HG02623 (cell line): ENCODE data around the gene MRPL47.
"Not testable (repeated sequence)": the region's sequence is repeated elsewhere in the genome, so short reads cannot be mapped to it uniquely, and the experiment has no call there.

Source experiments
- ATAC-seq: cut with Tn5 transposase; IDR thresholded peaks from one replicate; pipeline ENCODE4 v1.9.1; 2021; ENCODE audit warnings: moderate library complexity; ENCODE audit not compliant: unreplicated experiment

The MRPL47 gene

DNA sequence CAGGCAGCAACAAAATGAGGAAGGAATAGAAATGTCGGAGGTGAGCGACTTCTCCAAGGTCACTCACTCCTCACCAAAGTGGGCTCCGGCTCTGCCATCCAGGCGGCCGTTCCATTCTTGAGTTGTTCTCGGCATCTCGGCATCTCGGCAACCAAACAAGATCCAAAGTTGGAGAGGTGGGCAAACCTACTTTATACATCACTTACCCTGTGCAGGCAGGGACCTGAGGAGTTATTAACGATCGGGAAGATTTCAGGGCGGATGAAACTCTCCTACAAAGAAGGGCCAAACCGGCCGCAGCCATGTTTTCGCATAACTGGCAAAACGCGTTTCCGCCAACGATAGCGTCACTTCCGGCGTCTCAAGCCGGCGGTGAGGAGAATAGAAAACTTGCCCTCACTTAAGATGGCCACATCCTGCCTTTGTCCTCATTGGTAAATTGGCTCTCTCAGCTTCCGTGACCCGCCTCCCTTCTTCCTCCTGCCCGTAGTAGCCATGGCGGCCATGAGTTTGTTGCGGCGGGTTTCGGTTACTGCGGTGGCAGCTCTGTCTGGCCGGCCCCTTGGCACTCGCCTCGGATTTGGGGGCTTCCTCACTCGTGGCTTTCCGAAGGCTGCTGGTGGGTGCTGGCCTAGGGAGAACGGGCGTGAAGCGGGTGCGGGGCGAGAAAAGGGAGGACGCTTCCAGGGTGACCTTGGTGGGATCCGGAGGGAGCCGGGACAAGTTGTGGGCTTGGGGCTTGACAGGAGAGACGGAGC, at the start of gene MRPL47, which contains the start of gene NDUFB5:
MRPL47 (minus strand) TSS at position 318 of the 758 bp plus-strand sequence; CDS start at position 304, 14 bp downstream.
NDUFB5 (plus strand) TSS at position 474 of the 758 bp plus-strand sequence; CDS start at position 496, 22 bp downstream.
- peak; percentile 97 for ATAC-seq

- peak; percentile 62 for ATAC-seq
These were observed 48.8 kb upstream of the MRPL47 start for GRCh38 chr3:179653096-179653797.

- ATAC-seq = peak; percentile 64
These were observed 48.1 kb upstream of the MRPL47 start, which contains the start of gene USP13 for GRCh38 chr3:179652447-179653095. TSS of gene USP13 (plus strand) at chr3:179653040. CDS start at chr3:179653226, 186 bp downstream.

- ATAC-seq = no peak
These were observed 47.4 kb upstream of the MRPL47 start for GRCh38 chr3:179651687-179652446.

GRCh38 chr3:179646177-179646576, 41.7 kb upstream of the MRPL47 start:
- ATAC-seq = no peak

GRCh38 chr3:179643837-179644236, 39.4 kb upstream of the MRPL47 start:
- not testable (repeated sequence) for ATAC-seq

DNA sequence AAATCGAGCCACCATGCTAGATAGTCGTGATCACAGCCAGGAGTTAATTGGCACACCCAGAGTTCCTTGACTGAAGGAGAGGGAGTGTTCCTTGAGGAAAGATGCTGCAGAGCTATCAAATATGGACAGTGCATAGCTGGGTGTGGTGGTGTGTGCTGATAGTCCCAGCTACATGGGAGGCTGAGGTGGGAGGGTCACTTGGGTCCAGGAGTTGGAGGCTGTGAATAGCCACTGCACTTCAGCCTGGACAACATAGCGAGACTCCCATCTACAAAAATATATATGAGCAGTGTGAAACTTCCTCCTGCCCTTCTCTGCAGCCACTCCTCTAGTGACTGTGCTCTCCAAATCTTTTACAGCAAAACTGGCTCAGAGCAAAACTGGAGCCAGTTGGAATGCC, 38.4 kb upstream of the MRPL47 start:
- no peak for ATAC-seq

GRCh38 chr3:179640469-179640868, 36.0 kb upstream of the MRPL47 start:
- no peak for ATAC-seq

DNA sequence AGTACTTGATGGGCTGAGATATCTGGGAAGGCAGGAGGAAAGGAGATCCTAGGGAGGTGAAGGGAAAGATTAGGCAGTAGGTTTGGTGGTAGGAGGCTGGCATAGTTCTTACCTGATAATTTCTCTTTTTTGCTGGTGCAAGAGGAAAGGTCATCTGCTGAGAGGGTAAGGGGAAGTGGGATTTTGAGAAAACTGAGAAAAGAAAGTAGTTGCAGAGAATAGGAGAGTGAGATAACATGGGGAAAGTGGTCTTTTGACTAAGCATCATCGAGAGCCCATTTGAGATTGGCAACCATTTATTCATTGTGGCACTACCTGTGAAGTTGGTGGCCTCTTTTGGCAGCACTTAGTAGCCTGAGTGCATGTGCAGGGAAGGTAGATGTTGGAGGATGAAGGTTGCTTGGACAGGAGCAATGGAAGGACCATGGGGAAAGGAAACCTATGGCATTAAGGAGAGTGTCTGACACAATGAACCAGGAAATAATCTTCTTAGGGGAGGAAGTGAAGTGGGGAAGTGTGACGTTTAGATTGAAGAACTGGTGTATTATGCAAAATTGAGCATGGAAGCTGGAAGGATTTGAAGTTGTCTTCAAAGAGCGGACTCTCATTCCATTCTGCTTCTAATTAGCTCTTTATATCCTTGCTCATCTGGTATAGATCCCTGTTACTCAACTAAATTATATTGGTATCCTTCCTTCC, 26.5 kb upstream of the MRPL47 start:
- no peak for ATAC-seq

GRCh38 chr3:179624451-179624850, 20.0 kb upstream of the MRPL47 start:
- no peak for ATAC-seq

DNA sequence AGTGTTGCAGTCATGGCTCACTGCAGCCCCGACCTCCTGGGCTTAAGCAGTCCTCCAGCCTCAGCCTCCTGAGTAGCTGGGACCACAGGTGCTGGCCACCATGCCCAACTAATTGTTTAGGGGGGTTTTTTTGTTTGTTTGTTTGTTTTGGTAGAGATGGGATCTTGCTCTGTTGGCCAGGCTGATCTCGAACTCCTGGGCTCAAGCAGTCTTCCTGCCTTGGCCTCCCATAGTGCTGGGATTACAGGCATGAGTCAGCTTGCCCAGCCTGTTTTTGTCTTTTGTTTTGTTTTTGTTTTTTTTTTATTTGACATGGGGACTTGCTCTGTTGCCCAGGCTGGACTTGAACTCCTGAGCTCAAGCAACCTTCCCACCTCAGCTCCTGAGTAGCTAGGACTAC, 17.6 kb upstream of the MRPL47 start:
- no peak for ATAC-seq

DNA sequence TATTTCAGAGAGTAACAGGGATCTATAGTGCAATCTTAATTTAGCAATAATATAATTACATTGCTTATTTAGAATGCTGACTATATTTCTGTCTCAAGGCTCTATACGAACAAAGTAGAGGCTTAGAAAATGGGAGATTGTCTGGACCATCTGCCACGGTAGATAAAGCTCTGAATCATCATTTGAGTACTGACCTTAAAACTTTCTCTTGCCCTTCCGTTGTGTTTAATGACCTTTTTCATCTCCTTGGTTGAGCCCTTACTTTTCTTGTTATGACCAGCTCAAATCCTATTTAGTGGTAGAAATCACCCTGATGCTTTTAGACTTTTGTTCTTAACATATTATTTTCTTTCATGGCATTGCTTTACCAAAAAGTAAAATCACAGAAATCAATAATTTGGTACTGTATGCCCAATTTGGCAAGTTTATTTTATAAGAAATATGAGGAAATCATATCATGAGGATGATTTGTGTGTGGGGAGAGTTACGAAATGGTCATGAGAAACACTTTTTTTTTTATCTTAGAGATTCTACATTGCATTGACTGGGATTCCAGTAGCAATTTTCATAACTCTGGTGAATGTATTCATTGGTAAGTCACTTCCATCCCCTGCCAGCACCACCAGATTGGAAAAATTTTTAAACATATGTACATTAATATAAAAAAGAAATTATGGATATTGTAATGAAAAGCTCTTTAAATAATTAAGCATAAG, 11.2 kb upstream of the MRPL47 start:
- ATAC-seq = no peak

GRCh38 chr3:179613807-179614206, 9.4 kb upstream of the MRPL47 start:
- no peak for ATAC-seq

- no peak for ATAC-seq
These were observed 5.6 kb upstream of the MRPL47 start for GRCh38 chr3:179610066-179610465.

DNA sequence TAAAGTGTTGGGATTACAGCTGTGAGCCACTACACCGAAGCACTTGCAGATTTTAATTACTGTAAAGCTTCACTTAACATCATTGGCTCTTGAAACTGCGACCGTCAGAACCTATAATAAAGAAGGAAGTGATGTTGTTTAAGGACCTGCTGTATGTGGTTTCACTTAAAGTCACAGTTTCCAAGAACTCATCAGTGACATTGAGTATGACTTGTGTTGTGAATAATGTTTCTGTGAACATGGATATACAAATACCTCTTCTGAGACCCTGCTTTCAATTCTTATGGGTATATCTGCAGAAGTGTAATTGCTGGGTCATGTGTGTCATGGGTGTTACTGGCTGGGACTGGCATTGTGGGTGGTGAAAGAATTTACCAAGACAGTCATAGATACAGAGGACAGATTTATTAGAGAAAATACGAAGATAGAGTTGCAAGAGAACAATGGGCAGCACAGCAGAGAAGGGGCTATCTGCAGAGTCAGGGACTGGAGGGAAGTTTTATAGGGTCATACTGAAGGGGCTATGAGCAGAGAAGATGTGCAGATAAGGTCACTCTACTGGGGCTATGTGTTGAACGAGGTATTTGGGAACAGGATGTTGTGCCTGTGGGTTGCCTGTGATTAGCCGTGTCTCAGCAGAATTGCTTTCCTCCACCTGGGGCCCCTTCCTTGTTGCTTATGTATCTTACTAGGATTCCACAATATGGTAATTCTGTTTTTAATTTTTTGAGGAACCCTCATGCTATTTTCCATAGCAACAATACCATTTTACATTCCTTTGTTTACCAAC, 4.7 kb upstream of the MRPL47 start:
- ATAC-seq = peak; percentile 50

DNA sequence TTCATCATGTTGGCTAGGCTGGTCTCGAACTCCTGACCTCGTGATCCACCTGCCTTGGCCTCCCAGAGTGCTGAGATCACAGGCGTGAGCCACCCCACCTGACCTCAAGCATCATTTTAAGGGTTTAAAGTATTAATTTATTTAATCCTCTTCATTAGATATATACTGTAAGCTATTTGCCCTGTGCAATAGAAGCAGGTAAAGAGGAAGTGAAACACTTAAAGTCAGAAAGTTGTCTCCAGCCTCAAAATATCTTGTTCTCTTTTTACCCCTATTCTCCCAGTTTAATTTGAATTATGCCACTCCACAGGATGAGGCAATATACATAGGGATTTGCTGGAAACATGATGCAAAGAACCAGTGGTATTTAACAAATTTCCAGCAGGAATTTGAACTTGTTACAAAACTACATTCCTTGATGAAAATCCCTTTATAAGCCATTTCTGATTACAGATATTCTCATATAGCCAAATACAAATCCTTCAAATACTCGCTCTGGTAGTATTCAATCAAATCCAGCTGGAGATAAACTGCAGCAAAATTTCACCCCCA, 2.2 kb upstream of the MRPL47 start:
- ATAC-seq = no peak

DNA sequence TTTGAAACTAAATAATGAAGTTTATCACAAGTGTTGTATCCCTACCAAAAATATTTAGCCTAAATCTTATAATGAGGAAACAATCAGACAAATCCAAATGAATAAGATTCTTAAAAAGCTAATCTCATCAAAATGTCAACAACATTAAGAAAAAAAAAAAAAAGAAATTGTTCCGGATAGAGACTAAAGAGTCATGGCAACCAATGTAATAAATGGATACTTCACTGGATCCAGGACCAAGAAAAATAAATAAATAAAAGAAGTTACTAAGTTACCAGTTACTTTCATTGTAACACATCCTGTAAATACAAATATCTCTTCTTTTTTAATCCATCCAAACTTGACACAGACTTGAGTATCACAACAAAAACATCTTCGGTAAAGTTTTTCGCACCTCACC, 607 bp downstream of the MRPL47 start:
- ATAC-seq = no peak

DNA sequence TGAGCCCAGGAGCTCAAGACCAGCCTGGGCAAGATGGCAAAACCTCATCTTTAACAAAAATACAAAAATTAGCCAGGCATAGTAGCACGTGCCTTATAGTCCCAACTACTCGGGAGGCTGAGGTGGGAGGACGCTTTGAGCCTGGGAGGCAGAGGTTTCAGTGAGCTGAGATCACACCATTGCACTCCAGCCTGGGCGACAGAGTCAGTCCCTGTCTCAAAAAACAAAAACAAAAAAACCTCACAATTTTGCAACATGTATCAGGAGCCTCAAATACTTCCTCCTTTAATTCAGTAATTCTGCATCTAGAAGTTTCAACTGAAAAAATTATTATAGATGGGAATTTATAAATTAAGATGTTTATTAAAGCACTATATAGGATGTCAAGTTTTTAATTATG, 1.1 kb downstream of the MRPL47 start:
- ATAC-seq = no peak

DNA sequence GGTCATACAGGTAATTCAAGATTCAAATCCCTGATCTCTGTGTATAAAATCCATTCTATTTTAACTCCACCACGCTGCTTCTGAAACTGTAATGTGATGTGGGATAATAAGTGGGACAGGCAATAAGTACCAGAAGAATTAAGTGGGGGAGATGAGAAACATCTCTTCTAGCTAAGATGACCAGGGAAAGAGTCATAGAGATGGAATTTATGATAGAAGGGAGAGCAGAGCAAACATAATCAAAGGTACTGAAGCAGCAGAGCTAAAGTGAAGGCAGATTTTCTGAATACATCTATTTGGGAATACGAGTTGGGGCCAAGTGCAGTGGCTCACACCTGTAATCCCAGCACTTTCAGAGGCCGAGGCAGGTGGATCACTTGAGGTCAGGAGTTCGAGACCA, 4.9 kb downstream of the MRPL47 start:
- ATAC-seq = no peak
